ENCODE data around the gene KYAT1. TPM values are rescaled to one million over a fixed set of nuclear protein-coding genes. Genes with fewer than 3 reads are reported as not detected.
"Not testable (repeated sequence)": the region's sequence is repeated elsewhere in the genome, so short reads cannot be mapped to it uniquely, and the experiment has no call there.

KYAT1 gene
- total and polyA plus RNA-seq, 10 donors: 4.7 to 19.9 (median 6.6) TPM

GRCh38 chr9:128885376-128885775 is 3.6 kb upstream of the KYAT1 start:
- peak overlapping the region in 2 of 8 donors; percentile 96 to 98 for H3K27ac ChIP-seq
- no peaks in the 10 kb centered on the region for H3K9me3 ChIP-seq
- no peak overlapping the region for H3K4me3 ChIP-seq
- TF ChIP-seq, protein P1, sequence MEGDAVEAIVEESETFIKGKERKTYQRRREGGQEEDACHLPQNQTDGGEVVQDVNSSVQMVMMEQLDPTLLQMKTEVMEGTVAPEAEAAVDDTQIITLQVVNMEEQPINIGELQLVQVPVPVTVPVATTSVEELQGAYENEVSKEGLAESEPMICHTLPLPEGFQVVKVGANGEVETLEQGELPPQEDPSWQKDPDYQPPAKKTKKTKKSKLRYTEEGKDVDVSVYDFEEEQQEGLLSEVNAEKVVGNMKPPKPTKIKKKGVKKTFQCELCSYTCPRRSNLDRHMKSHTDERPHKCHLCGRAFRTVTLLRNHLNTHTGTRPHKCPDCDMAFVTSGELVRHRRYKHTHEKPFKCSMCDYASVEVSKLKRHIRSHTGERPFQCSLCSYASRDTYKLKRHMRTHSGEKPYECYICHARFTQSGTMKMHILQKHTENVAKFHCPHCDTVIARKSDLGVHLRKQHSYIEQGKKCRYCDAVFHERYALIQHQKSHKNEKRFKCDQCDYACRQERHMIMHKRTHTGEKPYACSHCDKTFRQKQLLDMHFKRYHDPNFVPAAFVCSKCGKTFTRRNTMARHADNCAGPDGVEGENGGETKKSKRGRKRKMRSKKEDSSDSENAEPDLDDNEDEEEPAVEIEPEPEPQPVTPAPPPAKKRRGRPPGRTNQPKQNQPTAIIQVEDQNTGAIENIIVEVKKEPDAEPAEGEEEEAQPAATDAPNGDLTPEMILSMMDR (IDR thresholded peaks at IDR 0.05 in 8 of 11, conservative IDR thresholded peaks at IDR 0.05 in 3 of 11): no peak
- TF ChIP-seq POLR2A (IDR thresholded peaks at IDR 0.05): no peak
- TF ChIP-seq POLR2AphosphoS5 (IDR thresholded peaks at IDR 0.05): no peak
- WGBS, 5 donors: 90 to 98% (median 94%) methylated on average over 8 of the region's 8 CpGs
- intact Hi-C loops (cut with DNase I; ENCODE audit: low total_unique reads): no loop called here
- peaks cover 0 to 54% (median 30%) of the 10 kb centered on the region in 6 donors for H3K36me3 ChIP-seq
- H3K4me1 ChIP-seq: peaks cover 26 to 88% (median 58%) of the 10 kb centered on the region in 6 donors
- no peak for DNase-seq
- no peaks in the 10 kb centered on the region for H3K27me3 ChIP-seq (replicated peaks in 1 of 7)

GRCh38 chr9:128884164-128884563 is 2.4 kb upstream of the KYAT1 start:
- Histone ChIP-seq H3K4me3 (peak overlapping the region in 5 of 8 donors; percentile 84 to 94 (median 92)), H3K36me3 (peaks cover 0 to 41% (median 27%) of the 10 kb centered on the region in 6 donors), H3K9me3 (no peaks in the 10 kb centered on the region), H3K4me1 (peaks cover 26 to 92% (median 62%) of the 10 kb centered on the region in 6 donors), H3K27ac (peak overlapping the region in 6 of 8 donors; percentile 30 to 98 (median 78)), H3K27me3 (replicated peaks in 1 of 7) (no peaks in the 10 kb centered on the region)
- intact Hi-C loops (cut with DNase I; ENCODE audit: low total_unique reads): no loop called here
- TF ChIP-seq POLR2A (IDR thresholded peaks at IDR 0.05) (no peak), POLR2AphosphoS5 (IDR thresholded peaks at IDR 0.05) (no peak)
- TF ChIP-seq, protein P1 (IDR thresholded peaks at IDR 0.05 in 8 of 11, conservative IDR thresholded peaks at IDR 0.05 in 3 of 11): no peak
- WGBS, 5 donors: 59 to 79% (median 76%) methylated on average over 2 of the region's 2 CpGs
- DNase-seq: no peak

- WGBS, 5 donors: 0 to 2% (median 1%) methylated on average over 18 to 19 of the region's 19 CpGs
- H3K27me3 ChIP-seq (replicated peaks in 1 of 7): no peaks in the 10 kb centered on the region
- H3K27ac ChIP-seq: peak overlapping the region; percentile 6 to 98 (median 96)
- intact Hi-C loops (cut with DNase I; ENCODE audit: low total_unique reads): no loop called here
- TF ChIP-seq POLR2AphosphoS5 (IDR thresholded peaks at IDR 0.05) (no peak), POLR2A (IDR thresholded peaks at IDR 0.05) (no peak)
- TF ChIP-seq, protein P1 (IDR thresholded peaks at IDR 0.05 in 8 of 11, conservative IDR thresholded peaks at IDR 0.05 in 3 of 11): no peak
- DNase-seq: peak; percentile 80
- peaks cover 18 to 80% (median 53%) of the 10 kb centered on the region in 6 donors for H3K4me1 ChIP-seq
- no peaks in the 10 kb centered on the region for H3K9me3 ChIP-seq
- peaks cover 0 to 29% (median 21%) of the 10 kb centered on the region in 6 donors for H3K36me3 ChIP-seq
- H3K4me3 ChIP-seq: peak overlapping the region; percentile 84 to 94 (median 92)
Measured at GRCh38 chr9:128882677-128883603, 1.2 kb upstream of the KYAT1 start.

DNA sequence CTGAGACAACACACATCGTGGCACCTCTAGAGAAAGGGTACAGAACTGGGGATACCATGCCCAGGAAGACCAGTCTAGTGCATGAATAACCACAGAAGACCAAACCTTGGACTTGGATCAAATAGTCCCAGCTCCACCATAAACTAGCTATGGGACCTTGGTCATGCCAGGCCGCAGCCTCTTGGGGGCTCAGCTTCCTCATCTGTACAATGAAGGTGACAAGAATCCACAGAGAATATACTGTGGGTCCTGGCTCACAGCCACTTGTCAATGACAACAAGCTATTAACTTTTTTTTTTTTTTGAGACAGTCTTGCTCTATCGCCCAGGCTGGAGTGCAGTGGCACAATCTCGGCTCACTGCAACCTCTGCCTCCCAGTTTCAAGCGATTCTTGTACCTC is 3.9 kb downstream of the KYAT1 start:
- Histone ChIP-seq H3K27me3 (replicated peaks in 1 of 7) (no peaks in the 10 kb centered on the region), H3K36me3 (no peaks in the 10 kb centered on the region), H3K4me3 (no peak overlapping the region), H3K4me1 (peaks cover 0 to 29% (median 18%) of the 10 kb centered on the region in 6 donors), H3K9me3 (no peaks in the 10 kb centered on the region), H3K27ac (no peak overlapping the region)
- WGBS, 5 donors: 65 to 85% (median 73%) methylated on average over 5 of the region's 5 CpGs
- TF ChIP-seq, protein P1 (IDR thresholded peaks at IDR 0.05 in 8 of 11, conservative IDR thresholded peaks at IDR 0.05 in 3 of 11): no peak
- TF ChIP-seq POLR2A (IDR thresholded peaks at IDR 0.05) (no peak), POLR2AphosphoS5 (IDR thresholded peaks at IDR 0.05) (no peak)
- DNase-seq: no peak
- intact Hi-C loops (cut with DNase I; ENCODE audit: low total_unique reads): no loop called here

DNA sequence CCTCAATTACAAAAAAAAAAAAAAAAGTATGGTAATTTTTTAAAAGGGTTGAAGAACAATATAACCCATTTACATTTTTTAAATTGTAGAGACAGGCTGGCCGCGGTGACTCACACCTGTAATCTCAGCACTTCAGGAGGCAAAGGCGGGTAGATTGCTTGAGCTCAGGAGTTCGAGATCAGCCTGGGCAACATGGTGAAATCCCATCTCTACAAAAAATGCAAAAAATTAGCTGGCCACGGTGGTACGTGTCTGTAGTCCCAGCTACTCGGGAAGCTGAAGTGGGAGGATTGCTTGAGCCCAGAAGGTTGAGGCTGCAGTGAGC is 10.8 kb downstream of the KYAT1 start:
- peak; percentile 15 for DNase-seq

More for the DNA sequence above, 10.8 kb downstream of the KYAT1 start:
- H3K36me3 ChIP-seq: peaks cover 0 to 13% (median 0%) of the 10 kb centered on the region in 6 donors
- H3K27ac ChIP-seq; H3K27me3 ChIP-seq (replicated peaks in 1 of 7); H3K9me3 ChIP-seq; intact Hi-C loops (cut with DNase I; ENCODE audit: low total_unique reads); H3K4me1 ChIP-seq; H3K4me3 ChIP-seq: not testable (repeated sequence)
- WGBS, 5 donors: 89 to 94% (median 91%) methylated on average over 7 of the region's 7 CpGs

Data from spleen (tissue), 11 donors.